Smooth muscle cell (in vitro differentiated cells): ENCODE data around the gene TFRC. TPM values are rescaled to one million over a fixed set of nuclear protein-coding genes. Genes with fewer than 3 reads are reported as not detected.

ENCODE experiments used
- DNase-seq: peaks from one replicate; lab custom pipeline; 2025; ENCODE audit not compliant: unreplicated experiment; lab: John Stamatoyannopoulos, UW
- H2AFZ ChIP-seq: fragments of 200-600 bp; sonication (generic); 2 replicates; pipeline ENCODE4 v1.6.0; 2016; ENCODE audit warnings: antibody characterized with exemption, low read depth, mild to moderate bottlenecking
- H3F3A ChIP-seq: fragments of 200-600 bp; sonication (generic); 2 replicates; pipeline ENCODE4 v1.6.0; 2017; ENCODE audit warnings: antibody characterized with exemption, low read depth
- H3K27ac ChIP-seq: fragments of 200-600 bp; sonication (generic); 2 replicates; pipeline ENCODE4 v1.5.1; 2016; ENCODE audit warnings: low read depth, mild to moderate bottlenecking
- H3K27me3 ChIP-seq: fragments of 200-600 bp; sonication (generic); 2 replicates; pipeline ENCODE4 v1.6.1; 2016; ENCODE audit warnings: low read depth, mild to moderate bottlenecking
- H3K36me3 ChIP-seq: fragments of 200-600 bp; sonication (generic); 2 replicates; pipeline ENCODE4 v1.5.1; 2016; ENCODE audit warnings: low read depth
- H3K4me1 ChIP-seq: fragments of 200-600 bp; sonication (generic); 2 replicates; pipeline ENCODE4 v1.5.1; 2016; ENCODE audit warnings: low read depth
- H3K4me2 ChIP-seq: fragments of 200-600 bp; sonication (generic); 2 replicates; pipeline ENCODE4 v1.6.0; 2016; ENCODE audit warnings: mild to moderate bottlenecking
- H3K4me3 ChIP-seq: fragments of 200-600 bp; sonication (generic); 2 replicates; pipeline ENCODE4 v1.5.1; 2016; ENCODE audit warnings: mild to moderate bottlenecking
- H3K79me2 ChIP-seq: fragments of 200-600 bp; sonication (generic); 2 replicates; pipeline ENCODE4 v1.6.0; 2016; ENCODE audit warnings: low read depth, mild to moderate bottlenecking
- H3K9ac ChIP-seq: fragments of 200-600 bp; sonication (generic); 2 replicates; pipeline ENCODE4 v1.6.0; 2016; ENCODE audit warnings: low read depth
- H3K9me3 ChIP-seq: fragments of 200-600 bp; sonication (generic); replicated peaks from 2 replicates; pipeline ENCODE4 v1.5.1; 2016; ENCODE audit warnings: low read depth
- H4K20me1 ChIP-seq: fragments of 200-600 bp; sonication (generic); 2 replicates; pipeline ENCODE4 v1.6.0; 2016; ENCODE audit warnings: low read depth
- CTCF ChIP-seq: fragments of 200-600 bp; sonication (generic); IDR thresholded peaks from 2 replicates; pipeline ENCODE4 v1.5.1; 2017; ENCODE audit warnings: borderline replicate concordance, mild to moderate bottlenecking, antibody characterized with exemption; ENCODE audit not compliant: insufficient read depth, poor library complexity, severe bottlenecking
- WGBS: methylation state at CpG from one replicate; pipeline ENCODE4 v1.1.7; 2016; ENCODE audit warnings: low lambda C conversion rate; 5-methylcytosine and 5-hydroxymethylcytosine counted together
- polyA plus RNA-seq: library from polyadenylated mRNA; unstranded; fragments of >200 nt; fragmentation: Nextera tagmentation; extraction: Ambion mirVana; gene quantifications from 2 replicates; pipeline ENCODE4 v1.2.1, GENCODE V29; 2016
- total RNA-seq: library from RNA; depleted of rRNA; stranded (reverse); fragments of >200 nt; gene quantifications from 2 replicates; pipeline ENCODE4 v1.2.3, GENCODE V29; 2014

The TFRC gene
- 39.0 and 55.1 TPM in 2 replicates for total RNA-seq
- 17.1 and 22.1 TPM in 2 replicates for polyA plus RNA-seq

- Histone ChIP-seq H3K4me3 (peak within 1 kb of the TSS; percentile 96), H3K36me3 (no peaks in the 10 kb centered on the region), H3K79me2 (peaks cover 47% of the 10 kb centered on the region), H3K27me3 (no peaks in the 10 kb centered on the region), H3K9me3 (no peaks in the 10 kb centered on the region), H3K9ac (peak within 1 kb of the TSS; percentile 91), H3F3A (no peaks in the 10 kb centered on the region), H3K4me1 (peaks cover 8% of the 10 kb centered on the region), H4K20me1 (peaks cover 45% of the 10 kb centered on the region), H2AFZ (peak within 1 kb of the TSS; percentile 95), H3K4me2 (peak within 1 kb of the TSS; percentile 100), H3K27ac (peak within 1 kb of the TSS; percentile 70)
- 3% methylated on average over 46 of the region's 67 CpGs for WGBS
- peak; percentile 72 for DNase-seq
- TF ChIP-seq CTCF: no peak
These were observed at the start of gene TFRC for GRCh38 chr3:196081834-196082618. Gene TFRC, minus strand, starts transcription at chr3:196082090. Its CDS starts 4,991 bp downstream, at chr3:196077099.

GRCh38 chr3:196128172-196128843, 46.4 kb upstream of the TFRC start:
- no peak overlapping the region for H2AFZ ChIP-seq
- H3K4me2 ChIP-seq: no peak overlapping the region
- no peaks in the 10 kb centered on the region for H3K36me3 ChIP-seq
- DNase-seq: no peak
- H3K4me3 ChIP-seq: no peak overlapping the region
- TF ChIP-seq CTCF: no peak
- WGBS: 96% methylated on average over 21 of the region's 21 CpGs
- H3K27me3 ChIP-seq: no peaks in the 10 kb centered on the region
- no peak overlapping the region for H3K27ac ChIP-seq
- no peaks in the 10 kb centered on the region for H3F3A ChIP-seq
- H3K9ac ChIP-seq: no peak overlapping the region
- H3K4me1 ChIP-seq: no peaks in the 10 kb centered on the region
- H3K9me3 ChIP-seq: no peaks in the 10 kb centered on the region
- no peaks in the 10 kb centered on the region for H4K20me1 ChIP-seq
- H3K79me2 ChIP-seq: no peaks in the 10 kb centered on the region

GRCh38 chr3:196127308-196128040, 45.6 kb upstream of the TFRC start:
- no peaks in the 10 kb centered on the region for H3K79me2 ChIP-seq
- H3K4me2 ChIP-seq: no peak overlapping the region
- no peaks in the 10 kb centered on the region for H3K4me1 ChIP-seq
- no peak overlapping the region for H3K4me3 ChIP-seq
- H3K27me3 ChIP-seq: no peaks in the 10 kb centered on the region
- no peaks in the 10 kb centered on the region for H4K20me1 ChIP-seq
- no peak overlapping the region for H2AFZ ChIP-seq
- H3F3A ChIP-seq: no peaks in the 10 kb centered on the region
- no peak overlapping the region for H3K27ac ChIP-seq
- H3K9me3 ChIP-seq: no peaks in the 10 kb centered on the region
- DNase-seq: no peak
- H3K9ac ChIP-seq: no peak overlapping the region
- no peaks in the 10 kb centered on the region for H3K36me3 ChIP-seq
- TF ChIP-seq CTCF: no peak
- WGBS: 51% methylated on average over 12 of the region's 12 CpGs
